ENCODE measurements around the gene NOP14. TPM values are rescaled to one million over a fixed set of nuclear protein-coding genes. Genes with fewer than 3 reads are reported as not detected.

The NOP14 gene
- total RNA-seq, 6 donors from 2014 or later, result 17.2 to 30.4 (median 22.4) TPM

DNA sequence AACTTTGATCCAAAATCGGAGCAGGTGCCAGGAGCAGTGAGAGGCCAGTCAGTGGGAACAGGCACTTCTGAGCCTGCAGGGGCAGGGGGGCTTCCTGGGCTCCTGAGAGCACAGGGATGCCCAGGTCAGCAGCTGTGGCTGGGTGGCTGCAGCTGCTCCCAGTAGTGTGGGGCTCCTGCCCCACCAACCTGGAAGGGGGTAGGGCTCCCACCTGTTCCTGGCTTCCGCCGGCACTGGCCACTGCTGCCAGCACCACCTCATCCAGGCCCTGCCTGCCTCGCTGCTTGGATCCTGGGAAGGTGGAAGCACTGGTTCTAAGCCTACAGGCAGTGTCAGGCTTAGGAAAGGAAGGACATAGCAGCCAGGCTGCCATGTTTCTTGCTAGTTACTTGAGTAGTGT, 18.8 kb upstream of the NOP14 start:
- ATAC-seq (ENCODE audit: low FRiP score in 2 of 2) (no peak), DNase-seq (peak in 1 of 2 donors; percentile 59)
- Histone ChIP-seq H3K27ac (no peak overlapping the region), H3K9me3 (peaks cover 0 to 16% (median 7%) of the 10 kb centered on the region in 4 donors), H3K4me3 (no peak overlapping the region), H3K4me1 (no peaks in the 10 kb centered on the region), H3K27me3 (no peaks in the 10 kb centered on the region), H3K36me3 (no peaks in the 10 kb centered on the region)
- WGBS, 2 donors, result 84% methylated on average over 3 of the region's 4 CpGs; no CpG with 5 or more reads in 1 of the 2 donors
- no peak for TF ChIP-seq POLR2AphosphoS5 (IDR thresholded peaks at IDR 0.05)
- no peak for TF ChIP-seq EP300 (IDR thresholded peaks at IDR 0.05)
- TF ChIP-seq, protein P1, sequence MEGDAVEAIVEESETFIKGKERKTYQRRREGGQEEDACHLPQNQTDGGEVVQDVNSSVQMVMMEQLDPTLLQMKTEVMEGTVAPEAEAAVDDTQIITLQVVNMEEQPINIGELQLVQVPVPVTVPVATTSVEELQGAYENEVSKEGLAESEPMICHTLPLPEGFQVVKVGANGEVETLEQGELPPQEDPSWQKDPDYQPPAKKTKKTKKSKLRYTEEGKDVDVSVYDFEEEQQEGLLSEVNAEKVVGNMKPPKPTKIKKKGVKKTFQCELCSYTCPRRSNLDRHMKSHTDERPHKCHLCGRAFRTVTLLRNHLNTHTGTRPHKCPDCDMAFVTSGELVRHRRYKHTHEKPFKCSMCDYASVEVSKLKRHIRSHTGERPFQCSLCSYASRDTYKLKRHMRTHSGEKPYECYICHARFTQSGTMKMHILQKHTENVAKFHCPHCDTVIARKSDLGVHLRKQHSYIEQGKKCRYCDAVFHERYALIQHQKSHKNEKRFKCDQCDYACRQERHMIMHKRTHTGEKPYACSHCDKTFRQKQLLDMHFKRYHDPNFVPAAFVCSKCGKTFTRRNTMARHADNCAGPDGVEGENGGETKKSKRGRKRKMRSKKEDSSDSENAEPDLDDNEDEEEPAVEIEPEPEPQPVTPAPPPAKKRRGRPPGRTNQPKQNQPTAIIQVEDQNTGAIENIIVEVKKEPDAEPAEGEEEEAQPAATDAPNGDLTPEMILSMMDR (IDR thresholded peaks at IDR 0.05), result no peak
- TF ChIP-seq POLR2A (IDR thresholded peaks at IDR 0.05), result no peak

GRCh38 chr4:2981256-2981819, 18.1 kb upstream of the NOP14 start:
- ATAC-seq (ENCODE audit: low FRiP score in 2 of 2) (peak in 1 of 2 donors; percentile 27), DNase-seq (no peak)
- no peaks in the 10 kb centered on the region for H3K27me3 ChIP-seq
- 71 to 86% methylated on average over 1 to 4 of the region's 4 CpGs for WGBS, 2 donors
- no peaks in the 10 kb centered on the region for H3K4me1 ChIP-seq
- no peak overlapping the region for H3K4me3 ChIP-seq
- peaks cover 0 to 16% (median 7%) of the 10 kb centered on the region in 4 donors for H3K9me3 ChIP-seq
- TF ChIP-seq POLR2AphosphoS5 (IDR thresholded peaks at IDR 0.05) (no peak), EP300 (IDR thresholded peaks at IDR 0.05) (no peak), POLR2A (IDR thresholded peaks at IDR 0.05) (no peak)
- TF ChIP-seq, protein P1 (IDR thresholded peaks at IDR 0.05), result no peak
- no peak overlapping the region for H3K27ac ChIP-seq
- no peaks in the 10 kb centered on the region for H3K36me3 ChIP-seq

DNA sequence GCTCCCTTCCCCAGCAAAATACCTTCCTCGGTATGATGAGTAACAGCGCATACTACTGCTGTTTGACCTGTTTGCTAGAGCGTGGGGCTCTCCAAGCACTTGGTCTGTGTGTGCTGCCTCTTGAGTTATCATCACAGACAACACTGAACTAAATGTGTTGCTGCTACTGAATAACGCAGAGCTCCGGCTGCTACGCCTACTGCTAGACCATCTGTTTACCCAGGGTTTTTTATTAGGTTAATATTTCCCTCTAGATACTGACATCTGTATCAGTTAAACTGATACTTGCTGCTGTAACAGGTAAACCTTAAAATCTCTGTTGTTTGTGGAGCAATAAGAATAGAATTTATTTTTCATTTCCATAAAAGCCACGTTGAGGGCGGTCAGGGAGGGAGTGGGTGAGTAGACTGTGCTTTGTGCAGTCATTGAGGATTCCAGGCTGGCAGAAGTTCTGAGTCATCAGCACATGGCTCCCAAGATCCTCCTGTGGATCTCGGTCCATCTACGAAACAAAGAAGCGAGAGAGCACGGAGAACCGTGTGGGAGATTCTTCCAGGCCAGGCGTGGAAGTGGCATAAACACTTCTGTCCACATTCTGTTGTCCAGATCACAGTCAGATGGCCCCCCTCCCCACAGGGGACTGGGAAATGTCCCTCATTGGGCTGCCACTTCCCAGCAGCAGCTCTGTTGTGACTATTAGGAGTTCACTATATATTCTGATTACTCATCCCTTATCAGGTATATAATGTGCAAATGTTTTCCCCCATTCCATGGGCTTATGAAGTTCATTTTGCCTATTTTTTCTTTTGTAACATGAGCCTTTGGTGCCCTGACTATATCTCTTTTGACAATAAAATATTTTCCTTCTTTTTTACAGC, 14.2 kb upstream of the NOP14 start:
- no peak overlapping the region for H3K4me3 ChIP-seq
- no peak for TF ChIP-seq EP300 (IDR thresholded peaks at IDR 0.05)
- TF ChIP-seq POLR2A (IDR thresholded peaks at IDR 0.05), result no peak
- TF ChIP-seq POLR2AphosphoS5 (IDR thresholded peaks at IDR 0.05), result no peak
- TF ChIP-seq, protein P1 (IDR thresholded peaks at IDR 0.05), result no peak
- no peaks in the 10 kb centered on the region for H3K36me3 ChIP-seq
- DNase-seq (no peak), ATAC-seq (ENCODE audit: low FRiP score in 2 of 2) (no peak)
- no peaks in the 10 kb centered on the region for H3K4me1 ChIP-seq
- no peak overlapping the region for H3K27ac ChIP-seq
- 82 to 84% methylated on average over 14 of the region's 14 CpGs for WGBS, 2 donors
- H3K9me3 ChIP-seq, result peaks cover 0 to 16% (median 7%) of the 10 kb centered on the region in 4 donors
- H3K27me3 ChIP-seq, result no peaks in the 10 kb centered on the region

GRCh38 chr4:2971275-2971674, 8.1 kb upstream of the NOP14 start:
- Histone ChIP-seq H3K36me3 (no peaks in the 10 kb centered on the region), H3K27ac (no peak overlapping the region), H3K4me1 (no peaks in the 10 kb centered on the region), H3K9me3 (no peaks in the 10 kb centered on the region), H3K4me3 (no peak overlapping the region), H3K27me3 (no peaks in the 10 kb centered on the region)
- WGBS, 2 donors, result 89 to 90% methylated on average over 3 of the region's 3 CpGs
- ATAC-seq (ENCODE audit: low FRiP score in 2 of 2) (no peak), DNase-seq (no peak)
- TF ChIP-seq, protein P1 (IDR thresholded peaks at IDR 0.05), result no peak
- no peak for TF ChIP-seq POLR2A (IDR thresholded peaks at IDR 0.05)
- no peak for TF ChIP-seq EP300 (IDR thresholded peaks at IDR 0.05)
- no peak for TF ChIP-seq POLR2AphosphoS5 (IDR thresholded peaks at IDR 0.05)

Measured in upper lobe of left lung (tissue), 6 donors.